Glutamatergic neuron (in vitro differentiated cells): ENCODE data around the gene AQP9. TPM values are rescaled to one million over a fixed set of nuclear protein-coding genes. Genes with fewer than 3 reads are reported as not detected.

Experiments used
- DNase-seq: peaks from one replicate; pipeline ENCODE4 v3.0.0; 2022
- H3K27ac Mint-ChIP-seq: one replicate; pipeline ENCODE4 v1.8.0; 2020; ENCODE audit warnings: mild to moderate bottlenecking, mixed read lengths, inconsistent platforms; ENCODE audit not compliant: unreplicated experiment
- H3K27me3 Mint-ChIP-seq: one replicate; pipeline ENCODE4 v1.8.0; 2020; ENCODE audit warnings: mild to moderate bottlenecking, moderate library complexity, mixed read lengths, inconsistent platforms; ENCODE audit not compliant: unreplicated experiment
- H3K36me3 Mint-ChIP-seq: one replicate; pipeline ENCODE4 v1.8.0; 2020; ENCODE audit warnings: mild to moderate bottlenecking, mixed read lengths, inconsistent platforms; ENCODE audit not compliant: unreplicated experiment
- H3K4me1 Mint-ChIP-seq: one replicate; pipeline ENCODE4 v1.8.0; 2020; ENCODE audit warnings: mild to moderate bottlenecking, low read depth, mixed read lengths, inconsistent platforms; ENCODE audit not compliant: unreplicated experiment
- H3K4me3 Mint-ChIP-seq: one replicate; pipeline ENCODE4 v1.8.0; 2020; ENCODE audit warnings: mild to moderate bottlenecking, mixed read lengths, inconsistent platforms; ENCODE audit not compliant: unreplicated experiment
- H3K9me3 Mint-ChIP-seq: one replicate; pipeline ENCODE4 v1.8.0; 2020; ENCODE audit warnings: mild to moderate bottlenecking, moderate library complexity, mixed read lengths, inconsistent platforms; ENCODE audit not compliant: unreplicated experiment
- total RNA-seq: library from RNA; stranded (reverse); fragmentation: NEBNext Ultra II Directional; extraction: Animal tissue kit (Norgen Biotek cat#: 25700); gene quantifications from one replicate; pipeline ENCODE4 v1.2.1, GENCODE V29; 2021; ENCODE audit not compliant: unreplicated experiment
- TF ChIP-seq, protein P1 (sequence below): fragments of 200-600 bp; sonication (generic); IDR thresholded peaks from one replicate; pipeline ENCODE4 v1.5.0; 2021; ENCODE audit not compliant: partially characterized antibody, unreplicated experiment

AQP9 gene
- total RNA-seq, 1 donor from 2014 or later, result not detected

DNA sequence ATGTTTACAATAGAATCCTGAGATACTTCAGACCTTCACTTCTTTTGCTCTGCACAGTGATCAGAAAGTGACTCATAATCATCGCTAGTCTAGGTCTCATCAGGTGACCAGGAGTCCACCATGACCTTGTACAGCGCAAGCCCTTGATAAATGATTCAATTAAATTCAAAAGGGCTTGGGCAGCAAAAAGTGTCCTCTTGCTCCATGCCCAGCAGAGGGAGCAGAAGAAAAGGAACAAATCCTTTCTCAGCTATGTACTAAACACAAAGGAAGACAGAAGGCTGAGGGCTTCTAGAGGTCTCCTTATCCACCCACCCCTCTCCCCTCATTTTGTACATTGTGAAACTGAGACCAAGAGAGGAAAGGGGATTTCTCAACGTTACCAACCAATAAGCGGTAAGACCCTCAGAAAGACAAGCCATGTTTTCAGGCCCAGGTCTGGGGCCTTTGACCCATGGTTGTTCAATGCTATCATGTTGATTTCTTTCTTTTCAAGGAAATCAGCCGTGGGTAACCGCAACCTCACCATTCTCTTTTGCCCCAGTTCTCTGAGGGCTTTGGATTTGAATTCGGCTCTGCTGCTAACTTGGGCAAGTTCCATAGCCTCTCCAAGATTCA lies 74.8 kb downstream of the AQP9 start:
- Mint-ChIP-seq H3K27ac (no peak overlapping the region), H3K4me3 (no peak overlapping the region), H3K36me3 (no peaks in the 10 kb centered on the region), H3K4me1 (no peaks in the 10 kb centered on the region), H3K9me3 (peaks cover 2% of the 10 kb centered on the region), H3K27me3 (no peaks in the 10 kb centered on the region)
- no peak for DNase-seq
- TF ChIP-seq, protein P1, sequence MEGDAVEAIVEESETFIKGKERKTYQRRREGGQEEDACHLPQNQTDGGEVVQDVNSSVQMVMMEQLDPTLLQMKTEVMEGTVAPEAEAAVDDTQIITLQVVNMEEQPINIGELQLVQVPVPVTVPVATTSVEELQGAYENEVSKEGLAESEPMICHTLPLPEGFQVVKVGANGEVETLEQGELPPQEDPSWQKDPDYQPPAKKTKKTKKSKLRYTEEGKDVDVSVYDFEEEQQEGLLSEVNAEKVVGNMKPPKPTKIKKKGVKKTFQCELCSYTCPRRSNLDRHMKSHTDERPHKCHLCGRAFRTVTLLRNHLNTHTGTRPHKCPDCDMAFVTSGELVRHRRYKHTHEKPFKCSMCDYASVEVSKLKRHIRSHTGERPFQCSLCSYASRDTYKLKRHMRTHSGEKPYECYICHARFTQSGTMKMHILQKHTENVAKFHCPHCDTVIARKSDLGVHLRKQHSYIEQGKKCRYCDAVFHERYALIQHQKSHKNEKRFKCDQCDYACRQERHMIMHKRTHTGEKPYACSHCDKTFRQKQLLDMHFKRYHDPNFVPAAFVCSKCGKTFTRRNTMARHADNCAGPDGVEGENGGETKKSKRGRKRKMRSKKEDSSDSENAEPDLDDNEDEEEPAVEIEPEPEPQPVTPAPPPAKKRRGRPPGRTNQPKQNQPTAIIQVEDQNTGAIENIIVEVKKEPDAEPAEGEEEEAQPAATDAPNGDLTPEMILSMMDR, result peak; percentile 62

DNA sequence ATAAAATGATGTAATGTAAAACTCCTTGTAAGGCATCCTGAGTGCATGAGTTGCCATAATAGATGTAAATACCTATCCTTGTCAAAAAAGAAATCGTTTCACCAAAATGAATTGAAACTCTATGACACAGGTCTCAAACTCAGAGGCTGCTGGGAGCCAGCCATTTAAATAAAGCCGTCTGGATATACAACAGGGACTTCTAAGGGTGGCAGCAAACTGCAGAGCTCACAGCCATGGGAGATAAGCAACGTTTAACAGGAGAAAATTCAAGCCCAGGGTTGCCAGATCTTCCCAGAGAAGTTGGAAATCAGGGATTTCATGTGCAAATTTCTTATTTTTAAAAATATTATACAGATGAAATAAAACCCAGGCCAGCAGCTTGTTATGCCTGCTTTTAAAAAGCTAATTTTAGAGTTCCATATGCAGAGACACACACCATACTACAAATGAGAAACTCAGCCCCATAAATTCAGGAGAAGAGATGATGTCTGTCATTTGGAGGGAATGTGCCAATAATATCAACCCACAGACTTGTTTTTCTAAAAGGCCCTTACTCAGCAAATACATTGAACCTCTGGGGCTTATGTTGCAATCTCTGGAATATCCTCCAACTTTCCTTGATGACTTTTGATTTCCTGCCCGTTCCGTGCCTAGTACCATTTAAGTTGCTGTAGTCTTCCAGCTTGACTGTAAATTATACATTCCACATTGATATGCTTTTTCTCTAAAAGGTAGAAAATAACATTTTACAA lies 75.6 kb downstream of the AQP9 start:
- H3K36me3 Mint-ChIP-seq, result no peaks in the 10 kb centered on the region
- peaks cover 2% of the 10 kb centered on the region for H3K9me3 Mint-ChIP-seq
- H3K27ac Mint-ChIP-seq, result no peak overlapping the region
- TF ChIP-seq, protein P1, result no peak
- H3K27me3 Mint-ChIP-seq, result no peaks in the 10 kb centered on the region
- DNase-seq, result no peak
- H3K4me1 Mint-ChIP-seq, result no peaks in the 10 kb centered on the region
- no peak overlapping the region for H3K4me3 Mint-ChIP-seq

DNA sequence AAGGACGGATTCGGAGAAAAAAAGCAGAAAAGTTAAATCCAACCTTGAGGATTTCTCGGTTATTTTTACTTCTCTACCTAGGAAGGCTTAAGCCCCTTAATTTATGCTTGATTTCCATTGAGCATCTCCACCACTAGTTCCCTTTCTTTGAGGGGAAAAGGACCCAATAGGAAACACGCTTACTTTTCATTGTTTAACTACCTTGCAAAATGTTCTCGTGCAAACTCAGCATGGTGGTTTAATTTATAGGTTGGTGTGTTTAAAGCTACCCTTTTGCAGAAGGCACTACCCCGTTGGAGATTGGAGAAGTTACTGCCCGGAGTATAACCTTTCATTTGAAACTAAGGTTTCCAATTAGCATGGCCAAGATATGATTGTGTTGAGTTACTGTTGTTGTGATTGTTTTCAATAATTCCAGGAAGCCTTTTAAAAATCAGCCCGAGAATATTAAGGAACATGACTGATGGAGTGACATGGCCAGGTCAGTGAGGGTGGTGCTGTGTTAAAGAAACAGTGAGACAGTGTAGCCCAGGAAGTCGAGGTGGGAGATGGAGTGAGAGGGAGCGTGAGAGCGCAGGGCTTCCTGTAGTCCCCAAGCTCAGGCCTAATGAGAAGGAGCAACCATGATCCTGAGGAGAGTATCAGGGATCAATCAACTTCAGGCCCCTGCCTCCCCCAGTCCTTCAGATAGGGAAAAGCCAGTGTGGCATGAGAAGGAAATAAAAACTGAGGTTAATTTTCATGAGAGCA lies 76.6 kb downstream of the AQP9 start:
- H3K27ac Mint-ChIP-seq, result no peak overlapping the region
- H3K36me3 Mint-ChIP-seq, result peaks cover 2% of the 10 kb centered on the region
- no peaks in the 10 kb centered on the region for H3K27me3 Mint-ChIP-seq
- H3K4me1 Mint-ChIP-seq, result no peaks in the 10 kb centered on the region
- H3K9me3 Mint-ChIP-seq, result peaks cover 2% of the 10 kb centered on the region
- no peak overlapping the region for H3K4me3 Mint-ChIP-seq
- TF ChIP-seq, protein P1, result no peak
- no peak for DNase-seq

DNA sequence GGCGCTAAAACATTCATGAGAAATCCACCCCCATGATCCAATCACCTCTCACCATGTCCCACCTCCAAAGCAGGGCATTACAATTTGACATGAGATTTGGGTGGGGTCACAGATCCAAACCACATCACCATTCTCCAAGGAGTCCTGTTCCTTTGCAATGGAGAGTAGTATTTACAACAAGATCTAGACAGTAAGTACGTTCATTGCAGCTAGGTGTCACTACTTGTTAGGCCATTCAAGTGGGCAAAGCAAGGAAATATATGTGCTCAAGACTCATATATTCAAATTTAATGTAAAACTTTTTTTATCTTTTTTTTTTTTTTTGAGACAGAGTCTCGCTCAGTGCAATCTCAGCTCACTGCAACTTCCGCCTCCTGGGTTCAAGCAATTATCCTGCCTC lies 79.3 kb downstream of the AQP9 start:
- Mint-ChIP-seq H3K36me3 (peaks cover 8% of the 10 kb centered on the region), H3K9me3 (peaks cover 3% of the 10 kb centered on the region), H3K4me1 (no peaks in the 10 kb centered on the region), H3K27me3 (peaks cover 2% of the 10 kb centered on the region), H3K27ac (no peak overlapping the region), H3K4me3 (no peak overlapping the region)
- TF ChIP-seq, protein P1, result no peak
- no peak for DNase-seq
